OCI-LY7 (cell line): ENCODE results near the gene ITPRID2. TPM values are rescaled to one million over a fixed set of nuclear protein-coding genes. Genes with fewer than 3 reads are reported as not detected.

Experiments
- BruUV-seq: library from RNA; stranded (reverse); fragments of 400-500 nt; replicated peaks from 2 replicates; lab custom pipeline; 2021; lab: Mats Ljungman, UMichigan
- CTCF ChIA-PET: fragments of 300-600 bp; sonication (Branson Sonifier 250); formaldehyde crosslinking; loops from one replicate; lab custom pipeline; 2022; ENCODE audit warnings: antibody characterized with exemption; ENCODE audit not compliant: unreplicated experiment; lab: Charles Lee
- POLR2A ChIA-PET: fragments of 300-600 bp; sonication (Branson Sonifier 250); formaldehyde crosslinking; loops from one replicate; lab custom pipeline; 2022; ENCODE audit warnings: antibody characterized with exemption; lab: Charles Lee
- DNase-seq: peaks from one replicate; pipeline ENCODE4 v3.0.0-alpha.2; 2015; ENCODE audit warnings: low spot score
- H2AFZ ChIP-seq: fragments of 200-600 bp; sonication (generic), shearing (Covaris generic); 2 replicates; pipeline ENCODE4 v1.6.1; 2014; ENCODE audit warnings: mild to moderate bottlenecking, antibody characterized with exemption, low read length, moderate library complexity
- H3K27ac ChIP-seq: fragments of 200-600 bp; sonication (generic); 2 replicates; pipeline ENCODE4 v1.5.1; 2014; ENCODE audit warnings: mixed run types, low read depth, mild to moderate bottlenecking, moderate library complexity, low read length, inconsistent platforms; ENCODE audit not compliant: poor library complexity, severe bottlenecking
- H3K36me3 ChIP-seq: fragments of 200-600 bp; sonication (generic); 2 replicates; pipeline ENCODE4 v1.6.1; 2014; ENCODE audit warnings: mild to moderate bottlenecking, antibody characterized with exemption, low read length, moderate library complexity, mixed read lengths; ENCODE audit not compliant: insufficient read depth
- H3K4me1 ChIP-seq: fragments of 200-600 bp; sonication (generic); 2 replicates; pipeline ENCODE4 v1.5.1; 2014; ENCODE audit warnings: mild to moderate bottlenecking, low read length; ENCODE audit not compliant: insufficient read depth, poor library complexity, severe bottlenecking
- H3K4me2 ChIP-seq: fragments of 200-600 bp; sonication (generic); 2 replicates; pipeline ENCODE4 v1.6.1; 2014; ENCODE audit warnings: mild to moderate bottlenecking, low read length
- H3K4me3 ChIP-seq: fragments of 200-600 bp; sonication (generic); 2 replicates; pipeline ENCODE4 v1.5.1; 2014; ENCODE audit warnings: mild to moderate bottlenecking, low read depth, low read length; ENCODE audit not compliant: poor library complexity, severe bottlenecking
- H3K79me2 ChIP-seq: fragments of 200-600 bp; sonication (generic); 2 replicates; pipeline ENCODE4 v1.6.1; 2016; ENCODE audit warnings: low read depth, mild to moderate bottlenecking, low read length, moderate library complexity, mixed read lengths; ENCODE audit not compliant: insufficient read depth
- H3K9me2 ChIP-seq: fragments of 200-600 bp; sonication (generic); 2 replicates; pipeline ENCODE4 v1.6.1; 2016; ENCODE audit warnings: mild to moderate bottlenecking, low read length, mixed read lengths; ENCODE audit not compliant: insufficient read depth
- H3K9me3 ChIP-seq: fragments of 200-600 bp; sonication (generic); 2 replicates; pipeline ENCODE4 v1.6.1; 2014; ENCODE audit warnings: mild to moderate bottlenecking, mixed run types, low read length, mixed read lengths
- H4K20me1 ChIP-seq: fragments of 200-600 bp; sonication (generic); 2 replicates; pipeline ENCODE4 v1.6.1; 2014; ENCODE audit warnings: mild to moderate bottlenecking, antibody characterized with exemption, low read length, moderate library complexity, mixed read lengths; ENCODE audit not compliant: insufficient read depth
- CTCF ChIP-seq: fragments of 200-600 bp; sonication (generic); conservative IDR thresholded peaks from 2 replicates; pipeline ENCODE4 v1.5.1; 2014; ENCODE audit warnings: mild to moderate bottlenecking, antibody characterized with exemption, low read length, moderate library complexity, mixed read lengths
- EZH2phosphoT487 ChIP-seq: fragments of 200-600 bp; sonication (generic); IDR thresholded peaks from 2 replicates; pipeline ENCODE4 v1.6.1; 2018; ENCODE audit warnings: low read depth, borderline replicate concordance, mild to moderate bottlenecking, mixed run types, antibody characterized with exemption, low read length, moderate library complexity, mixed read lengths
- intact Hi-C: fragments of 100-400 bp; cut with micrococcal nuclease; formaldehyde crosslinking; loops from one replicate; pipeline ENCODE4 v1.10.0; 2022; ENCODE audit not compliant: unreplicated experiment
- total RNA-seq, 2 experiments: library from RNA; depleted of rRNA in 1 of 2; stranded (reverse); fragments of >200 nt in 1 of 2; shearing (Covaris generic) in 1 of 2; gene quantifications; 2 replicates each; pipeline ENCODE4 v1.2.3, GENCODE V29; 2014 to 2022

The ITPRID2 gene
- total RNA-seq, 2 experiments from 2014 or later = 25.9 to 47.5 TPM

GRCh38 chr2:181900007-181900651 lies 8.6 kb downstream of the ITPRID2 start:
- H3K4me3 ChIP-seq = no peak overlapping the region
- H3K4me1 ChIP-seq = peaks cover 5% of the 10 kb centered on the region
- H3K79me2 ChIP-seq = no peaks in the 10 kb centered on the region
- H3K9me2 ChIP-seq = no peaks in the 10 kb centered on the region
- intact Hi-C loops = loop anchor here (5.0 kb wide), 1 partner anchor 158 kb away; no protein-coding TSS in a partner anchor
- H3K36me3 ChIP-seq = peaks cover 74% of the 10 kb centered on the region
- no peaks in the 10 kb centered on the region for H3K9me3 ChIP-seq
- TF ChIP-seq EZH2phosphoT487 (no peak), CTCF (no peak)
- no peak for DNase-seq
- ChIA-PET CTCF (no interaction called here), POLR2A (interaction anchor here (0.8 to 1.9 kb wide), 4 partner anchors 8 to 17 kb away, joined by 3 to 8 read pairs (median 3); no protein-coding TSS in a partner anchor)
- H3K4me2 ChIP-seq = no peak overlapping the region
- H2AFZ ChIP-seq = no peak overlapping the region
- no peak overlapping the region for H3K27ac ChIP-seq
- no peaks in the 10 kb centered on the region for H4K20me1 ChIP-seq
- BruUV-seq = no TSS peak

- no peaks in the 10 kb centered on the region for H3K9me2 ChIP-seq
- no peak overlapping the region for H3K27ac ChIP-seq
- no TSS peak for BruUV-seq
- no peaks in the 10 kb centered on the region for H3K9me3 ChIP-seq
- H3K4me1 ChIP-seq = peaks cover 5% of the 10 kb centered on the region
- H2AFZ ChIP-seq = no peak overlapping the region
- H3K4me2 ChIP-seq = no peak overlapping the region
- intact Hi-C loops = loop anchor here (5.0 kb wide), 1 partner anchor 160 kb away; no protein-coding TSS in a partner anchor
- H3K36me3 ChIP-seq = peaks cover 77% of the 10 kb centered on the region
- ChIA-PET CTCF (no interaction called here), POLR2A (no interaction called here)
- no peaks in the 10 kb centered on the region for H4K20me1 ChIP-seq
- no peak overlapping the region for H3K4me3 ChIP-seq
- no peaks in the 10 kb centered on the region for H3K79me2 ChIP-seq
- no peak for DNase-seq
- no peak for TF ChIP-seq CTCF
- no peak for TF ChIP-seq EZH2phosphoT487
Measured at GRCh38 chr2:181902625-181903024, 11.1 kb downstream of the ITPRID2 start.

GRCh38 chr2:181904022-181904632 lies 12.6 kb downstream of the ITPRID2 start:
- POLR2A ChIA-PET = interaction anchor here (0.5 to 2.1 kb wide), 4 partner anchors 9 to 28 kb away, joined by 3 to 13 read pairs (median 8); partner anchors contain the start of gene ITPRID2
- Histone ChIP-seq H3K27ac (no peak overlapping the region), H3K4me3 (no peak overlapping the region), H3K9me2 (no peaks in the 10 kb centered on the region), H3K4me1 (peaks cover 15% of the 10 kb centered on the region), H2AFZ (no peak overlapping the region), H4K20me1 (no peaks in the 10 kb centered on the region), H3K36me3 (peaks cover 69% of the 10 kb centered on the region), H3K4me2 (no peak overlapping the region), H3K79me2 (no peaks in the 10 kb centered on the region), H3K9me3 (no peaks in the 10 kb centered on the region)
- no TSS peak for BruUV-seq
- CTCF ChIA-PET = no interaction called here
- DNase-seq = peak; percentile 42
- TF ChIP-seq EZH2phosphoT487 (no peak), CTCF (peak; percentile 91)
- intact Hi-C loops = loop anchor here (5.0 kb wide), 1 partner anchor 162 kb away; no protein-coding TSS in a partner anchor
